SJSA1 (cell line): ENCODE data around the gene TP53BP1. TPM values are rescaled to one million over a fixed set of nuclear protein-coding genes. Genes with fewer than 3 reads are reported as not detected.
A peak's percentile ranks its signal among the peaks of the same experiment; 100 is the strongest.
"Not testable (repeated sequence)": the region's sequence is repeated elsewhere in the genome, so short reads cannot be mapped to it uniquely, and the experiment has no call there.

Experiments
- DNase-seq, 2 experiments: peaks; one replicate each; pipeline ENCODE4 v3.0.0-alpha.2; 2015 to 2020; ENCODE audit warnings: low spot score in 2 of 2, low read depth in 1 of 2
- H3K27ac ChIP-seq: fragments of 250-450 bp; sonication (Bioruptor Pico); 2 replicates; pipeline ENCODE4 v1.5.1; 2020; ENCODE audit warnings: mild to moderate bottlenecking, moderate library complexity
- H3K27me3 ChIP-seq: fragments of 250-450 bp; sonication (Bioruptor Pico); replicated peaks from 2 replicates; pipeline ENCODE4 v1.5.1; 2020; ENCODE audit warnings: mild to moderate bottlenecking, moderate library complexity
- H3K36me3 ChIP-seq: fragments of 250-450 bp; sonication (Bioruptor Pico); 2 replicates; pipeline ENCODE4 v1.5.1; 2020; ENCODE audit warnings: mild to moderate bottlenecking
- H3K4me1 ChIP-seq: fragments of 250-450 bp; sonication (Bioruptor Pico); replicated peaks from 2 replicates; pipeline ENCODE4 v1.6.1; 2021; ENCODE audit warnings: mild to moderate bottlenecking
- H3K4me3 ChIP-seq: fragments of 250-450 bp; sonication (Bioruptor Pico); 2 replicates; pipeline ENCODE4 v1.5.1; 2020; ENCODE audit warnings: mild to moderate bottlenecking
- H3K9me3 ChIP-seq: fragments of 250-450 bp; sonication (Bioruptor Pico); replicated peaks from 2 replicates; pipeline ENCODE4 v1.5.1; 2020; ENCODE audit warnings: mild to moderate bottlenecking
- total RNA-seq: library from RNA; depleted of rRNA; stranded (reverse); fragments of >200 nt; shearing (Covaris generic); gene quantifications from 2 replicates; pipeline ENCODE4 v1.2.3, GENCODE V29; 2014

The TP53BP1 gene
- total RNA-seq, 1 experiment from 2014 or later, result 31.2 TPM

DNA sequence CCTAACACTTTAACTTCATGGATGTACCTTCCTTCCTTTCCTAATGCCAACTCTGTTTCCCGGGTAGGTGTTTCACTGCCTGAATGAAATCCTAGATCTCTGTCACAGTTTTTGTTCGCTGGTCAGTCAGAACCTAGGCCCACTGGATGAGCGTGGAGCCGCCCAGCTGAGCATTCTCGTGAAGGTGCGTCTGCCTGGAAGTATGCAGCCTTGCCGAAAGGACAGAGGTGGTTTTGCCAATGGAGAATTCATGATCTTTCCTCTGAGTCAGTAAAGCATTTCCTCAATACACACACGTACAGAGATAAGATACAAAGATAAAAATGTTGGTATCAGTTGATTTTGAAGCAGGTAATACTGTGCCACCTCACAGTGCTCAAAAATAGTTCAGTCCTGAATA, 89.3 kb downstream of the TP53BP1 start:
- Histone ChIP-seq H3K4me1 (no peaks in the 10 kb centered on the region), H3K27me3 (no peaks in the 10 kb centered on the region), H3K36me3 (peaks cover 88% of the 10 kb centered on the region), H3K27ac (no peak overlapping the region), H3K9me3 (no peaks in the 10 kb centered on the region), H3K4me3 (no peak overlapping the region)
- DNase-seq, result no peak

DNA sequence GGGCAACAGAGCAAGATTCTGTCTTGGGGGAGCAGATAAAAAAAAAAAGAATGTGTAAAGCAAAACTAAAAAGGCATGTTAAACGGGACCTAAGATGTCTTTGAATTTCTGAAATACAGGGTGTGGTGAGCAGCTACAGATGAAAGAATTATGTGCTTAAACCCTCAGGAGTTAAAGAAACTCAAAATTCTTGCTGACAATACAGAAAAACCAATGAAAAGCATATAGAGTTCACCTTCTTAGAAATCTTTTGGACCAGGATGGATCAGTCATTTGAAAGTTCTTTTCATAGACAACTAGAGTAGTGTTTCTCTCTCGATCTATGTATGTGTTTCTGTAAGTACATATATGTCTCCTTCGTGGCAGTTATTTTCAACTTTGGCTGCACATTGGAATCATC, 90.7 kb downstream of the TP53BP1 start:
- no peak overlapping the region for H3K27ac ChIP-seq
- no peak overlapping the region for H3K4me3 ChIP-seq
- no peaks in the 10 kb centered on the region for H3K27me3 ChIP-seq
- H3K4me1 ChIP-seq, result no peaks in the 10 kb centered on the region
- no peak for DNase-seq
- peaks cover 86% of the 10 kb centered on the region for H3K36me3 ChIP-seq
- H3K9me3 ChIP-seq, result no peaks in the 10 kb centered on the region

DNA sequence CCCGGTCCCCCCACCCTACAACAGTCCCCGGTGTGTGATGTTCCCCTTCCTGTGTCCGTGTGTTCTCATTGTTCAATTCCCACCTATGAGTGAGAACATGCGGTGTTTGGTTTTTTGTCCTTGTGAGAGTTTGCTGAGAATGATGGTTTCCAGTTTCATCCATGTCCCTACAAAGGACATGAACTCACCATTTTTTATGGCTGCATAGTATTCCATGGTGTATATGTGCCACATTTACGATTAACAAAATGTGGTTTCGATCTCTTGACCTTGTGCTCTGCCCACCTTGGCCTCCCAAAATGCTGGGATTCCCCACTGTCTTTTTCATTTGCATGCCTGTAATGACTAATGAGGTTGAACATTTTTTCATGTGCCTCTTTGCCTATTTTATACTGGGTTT, 99.4 kb downstream of the TP53BP1 start:
- not testable (repeated sequence) for H3K27me3 ChIP-seq, H3K4me1 ChIP-seq, H3K27ac ChIP-seq, H3K9me3 ChIP-seq, H3K4me3 ChIP-seq, DNase-seq
- peaks cover 42% of the 10 kb centered on the region for H3K36me3 ChIP-seq

DNA sequence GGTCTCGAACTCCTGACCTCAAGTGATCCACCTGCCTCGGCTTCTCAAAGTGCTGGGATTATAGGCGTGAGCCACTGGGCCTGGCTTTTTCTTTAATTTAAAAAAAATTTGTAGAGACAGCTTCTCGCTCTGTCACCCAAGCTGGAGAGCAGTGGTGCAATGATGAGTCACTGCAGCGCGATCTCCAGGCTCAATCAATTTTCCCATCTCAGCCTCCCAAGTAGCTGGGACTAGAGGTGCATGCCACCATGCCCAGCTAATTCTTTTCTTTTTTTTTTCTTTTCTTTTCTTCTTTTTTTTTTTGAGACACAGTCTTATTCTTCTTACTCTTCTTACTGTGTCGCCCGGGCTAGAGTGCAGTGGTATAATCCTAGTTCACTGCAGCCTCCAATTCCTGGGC, 102.2 kb downstream of the TP53BP1 start:
- no peak for DNase-seq
- Histone ChIP-seq H3K36me3 (peaks cover 37% of the 10 kb centered on the region), H3K27ac (no peak overlapping the region), H3K27me3 (no peaks in the 10 kb centered on the region), H3K4me1 (no peaks in the 10 kb centered on the region), H3K9me3 (no peaks in the 10 kb centered on the region), H3K4me3 (no peak overlapping the region)

DNA sequence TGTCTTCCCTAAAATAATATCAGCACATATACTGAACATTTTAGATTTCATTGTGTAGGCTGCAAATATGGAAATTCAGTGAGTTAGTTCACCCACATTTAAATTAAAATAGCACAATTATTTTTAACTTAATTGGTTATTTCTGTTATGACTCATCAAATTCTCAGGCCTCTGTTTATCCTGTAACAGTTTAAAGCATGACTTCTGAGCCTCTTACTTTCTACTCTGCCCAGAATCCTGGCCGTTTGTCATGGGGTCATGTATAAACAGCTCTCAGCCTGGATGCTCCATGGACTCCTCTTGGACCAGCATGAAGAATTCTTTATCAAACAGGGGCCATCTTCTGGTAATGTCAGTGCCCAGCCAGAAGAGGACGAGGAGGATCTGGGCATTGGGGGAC, 109.9 kb downstream of the TP53BP1 start:
- no peak for DNase-seq
- H3K36me3 ChIP-seq, result peaks cover 65% of the 10 kb centered on the region
- peaks cover 5% of the 10 kb centered on the region for H3K4me1 ChIP-seq
- H3K9me3 ChIP-seq, result no peaks in the 10 kb centered on the region
- no peaks in the 10 kb centered on the region for H3K27me3 ChIP-seq
- H3K27ac ChIP-seq, result no peak overlapping the region
- H3K4me3 ChIP-seq, result no peak overlapping the region

DNA sequence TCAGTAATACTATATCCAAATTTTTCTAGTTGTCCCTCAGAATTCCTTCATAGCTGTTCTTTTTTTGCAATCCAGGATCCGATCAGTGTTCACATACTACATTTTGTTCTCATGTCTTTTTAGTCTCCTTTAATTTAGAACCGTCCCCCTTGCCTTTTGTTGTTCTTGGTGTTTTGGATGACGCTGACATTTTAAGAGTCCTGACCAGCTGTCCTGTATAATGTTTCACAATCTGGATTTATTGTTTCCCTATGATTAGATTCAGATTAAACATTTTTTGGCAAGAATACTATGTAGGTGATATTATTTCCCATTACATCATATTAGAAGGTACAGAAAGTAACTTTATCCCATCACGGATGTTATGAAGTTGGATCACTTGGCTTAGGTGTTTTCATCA, 110.6 kb downstream of the TP53BP1 start:
- no peaks in the 10 kb centered on the region for H3K9me3 ChIP-seq
- no peaks in the 10 kb centered on the region for H3K27me3 ChIP-seq
- no peak for DNase-seq
- H3K4me3 ChIP-seq, result no peak overlapping the region
- H3K27ac ChIP-seq, result no peak overlapping the region
- peaks cover 63% of the 10 kb centered on the region for H3K36me3 ChIP-seq
- peaks cover 5% of the 10 kb centered on the region for H3K4me1 ChIP-seq

DNA sequence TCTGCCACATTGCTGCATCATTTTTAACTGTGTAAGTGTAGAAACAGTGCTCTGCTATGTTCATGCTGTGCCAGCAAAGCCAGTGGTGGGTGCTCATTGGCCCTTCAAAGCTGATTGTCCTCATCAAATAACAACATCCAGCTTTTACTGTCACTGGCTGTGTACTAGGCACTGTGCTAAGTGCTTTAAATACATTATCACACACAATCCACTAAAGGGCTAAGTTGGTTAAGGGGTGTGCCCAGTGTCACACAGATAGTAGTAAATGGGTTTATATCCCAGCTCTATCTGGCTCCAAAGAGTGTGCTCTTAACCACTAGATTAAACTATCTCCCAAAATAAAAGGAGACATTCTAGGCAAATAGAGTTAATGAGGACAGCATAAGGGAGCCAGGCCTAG, 114.4 kb downstream of the TP53BP1 start:
- DNase-seq, result no peak
- Histone ChIP-seq H3K36me3 (peaks cover 44% of the 10 kb centered on the region), H3K9me3 (no peaks in the 10 kb centered on the region)

DNA sequence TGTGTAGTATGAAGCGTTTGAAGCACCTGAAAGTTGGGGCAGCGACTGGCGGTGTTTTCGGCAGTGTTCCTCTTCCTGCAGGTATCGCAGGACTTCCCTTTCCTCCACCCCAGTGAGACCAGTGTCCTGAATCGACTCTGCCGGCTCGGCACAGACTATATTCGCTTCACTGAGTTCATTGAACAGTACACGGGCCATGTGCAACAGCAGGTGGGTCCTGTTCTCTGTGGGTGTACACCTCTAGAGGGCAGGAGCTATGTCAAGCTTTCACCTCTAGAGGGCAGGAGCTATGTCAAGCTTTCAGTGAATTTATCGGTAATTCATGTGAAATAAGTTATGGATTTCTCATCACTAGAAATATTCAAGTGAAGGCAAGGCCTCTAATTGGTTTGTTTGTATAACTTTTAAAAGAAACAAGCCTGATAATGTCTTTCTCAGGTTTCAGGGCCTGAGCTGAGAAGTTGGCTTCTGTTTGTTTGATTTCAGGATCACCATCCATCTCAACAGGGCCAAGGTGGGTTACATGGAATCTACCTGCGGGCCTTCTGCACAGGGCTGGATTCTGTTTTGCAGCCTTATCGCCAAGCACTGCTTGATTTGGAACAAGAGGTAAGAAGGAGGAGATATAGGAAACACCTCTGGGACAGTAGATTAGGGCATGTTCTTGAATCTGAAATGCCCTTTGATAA, 116.8 kb downstream of the TP53BP1 start:
- peaks cover 9% of the 10 kb centered on the region for H3K4me1 ChIP-seq
- H3K36me3 ChIP-seq, result peaks cover 35% of the 10 kb centered on the region
- H3K4me3 ChIP-seq, result no peak overlapping the region
- no peaks in the 10 kb centered on the region for H3K9me3 ChIP-seq
- no peaks in the 10 kb centered on the region for H3K27me3 ChIP-seq
- DNase-seq, result peak in 1 of 2 experiments; percentile 10
- H3K27ac ChIP-seq, result no peak overlapping the region

More for the DNA sequence above, 114.4 kb downstream of the TP53BP1 start:
- Histone ChIP-seq H3K27me3 (no peaks in the 10 kb centered on the region), H3K27ac (no peak overlapping the region), H3K4me3 (no peak overlapping the region), H3K4me1 (peaks cover 5% of the 10 kb centered on the region)

DNA sequence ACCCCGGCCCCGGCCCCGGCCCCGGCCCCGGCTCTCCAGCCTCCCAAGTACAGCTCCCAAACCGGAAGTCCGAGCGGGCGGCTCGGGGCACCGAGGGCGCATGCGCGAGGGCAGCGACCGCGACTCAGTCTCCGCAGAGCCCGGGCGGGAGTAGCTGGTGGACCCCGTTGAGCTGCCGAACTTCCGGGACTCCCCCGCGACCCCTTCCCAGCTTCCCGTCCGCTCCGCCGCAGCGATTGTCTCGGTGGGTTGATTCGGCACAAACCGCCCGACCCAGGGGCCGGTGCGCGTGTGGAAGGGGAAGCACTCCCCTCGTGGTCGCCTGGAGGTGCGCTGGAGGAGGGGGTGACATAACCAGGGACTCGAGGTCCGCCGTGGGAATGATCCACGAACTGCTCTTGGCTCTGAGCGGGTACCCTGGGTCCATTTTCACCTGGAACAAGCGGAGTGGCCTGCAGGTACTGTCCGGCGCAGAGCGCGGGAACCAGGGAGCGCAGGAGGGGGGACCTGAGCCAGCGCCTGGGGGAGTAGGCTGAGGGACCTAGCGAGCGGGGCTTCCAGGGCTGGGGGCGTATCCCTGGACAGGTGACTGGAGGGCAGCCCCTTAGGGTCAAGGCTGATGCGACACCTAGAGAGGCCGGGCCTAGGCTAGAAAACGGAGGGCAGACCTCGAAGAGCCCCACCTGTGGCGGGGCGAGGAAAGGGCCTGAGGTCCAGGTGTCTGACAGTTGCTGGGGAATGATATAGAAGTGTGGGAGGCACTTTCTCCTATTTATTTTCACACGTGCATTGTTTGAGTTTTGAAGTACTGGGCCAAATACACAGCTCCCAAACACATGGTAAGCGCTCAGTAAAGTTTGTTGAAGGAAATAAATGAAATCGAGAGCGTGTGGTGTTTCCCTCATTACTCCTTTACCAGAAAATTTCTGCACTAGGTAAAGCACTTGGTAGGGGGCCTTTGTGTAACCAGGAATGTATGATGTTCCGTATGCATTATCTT, 121.7 kb downstream of the TP53BP1 start, which contains the start of the genes TUBGCP4 and ZSCAN29:
TUBGCP4 (plus strand) TSS at position 127 of the 1,000 bp plus-strand sequence; CDS start at position 381, 254 bp downstream.
ZSCAN29 (minus strand) TSS at position 69 of the 1,000 bp plus-strand sequence. CDS start 1,130 bp downstream, outside the sequence.
- peaks cover 37% of the 10 kb centered on the region for H3K36me3 ChIP-seq
- H3K27ac ChIP-seq, result peak within 1 kb of the TSS; percentile 54
- H3K27me3 ChIP-seq, result no peaks in the 10 kb centered on the region
- peaks cover 20% of the 10 kb centered on the region for H3K4me1 ChIP-seq
- peak; percentile 85 to 88 for DNase-seq
- peak within 1 kb of the TSS; percentile 72 for H3K4me3 ChIP-seq
- no peaks in the 10 kb centered on the region for H3K9me3 ChIP-seq

DNA sequence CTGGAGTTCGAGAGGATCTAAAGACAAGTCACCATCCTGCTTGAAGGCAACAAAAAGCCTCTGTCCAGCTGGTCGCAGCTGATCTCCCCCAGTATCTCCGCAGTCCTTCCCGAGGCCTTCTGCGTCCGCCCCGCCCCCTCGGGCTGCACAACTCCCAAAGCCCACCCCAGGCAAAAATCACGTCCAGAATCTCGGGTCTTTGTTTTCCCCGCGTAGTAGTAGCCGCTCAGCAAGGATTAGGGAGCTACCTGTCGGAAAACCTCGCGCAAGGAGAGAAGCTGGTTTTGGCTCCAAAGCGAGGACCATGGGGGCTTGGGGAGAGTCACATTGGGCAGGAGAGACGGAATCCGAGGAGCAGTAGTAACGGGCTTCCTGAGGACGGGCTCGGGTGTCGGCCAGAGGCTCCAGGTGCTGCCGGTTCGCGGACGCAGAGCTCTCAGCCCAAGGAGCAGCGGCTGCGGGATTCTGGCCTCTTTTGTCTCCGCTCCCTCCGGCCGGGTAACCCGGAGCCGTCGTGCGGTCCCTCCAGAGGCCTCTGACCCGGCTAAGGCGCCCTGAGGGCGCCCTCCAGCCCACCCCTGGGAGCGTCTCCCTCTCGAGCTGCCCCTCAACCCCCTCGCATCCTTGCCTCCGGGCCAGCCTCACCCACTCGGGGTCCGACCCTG, 122.5 kb downstream of the TP53BP1 start:
- no peaks in the 10 kb centered on the region for H3K9me3 ChIP-seq
- peaks cover 43% of the 10 kb centered on the region for H3K36me3 ChIP-seq
- H3K27ac ChIP-seq, result peak overlapping the region; percentile 54
- peaks cover 20% of the 10 kb centered on the region for H3K4me1 ChIP-seq
- H3K27me3 ChIP-seq, result no peaks in the 10 kb centered on the region
- peak overlapping the region; percentile 72 for H3K4me3 ChIP-seq
- peak in 1 of 2 experiments; percentile 48 for DNase-seq

DNA sequence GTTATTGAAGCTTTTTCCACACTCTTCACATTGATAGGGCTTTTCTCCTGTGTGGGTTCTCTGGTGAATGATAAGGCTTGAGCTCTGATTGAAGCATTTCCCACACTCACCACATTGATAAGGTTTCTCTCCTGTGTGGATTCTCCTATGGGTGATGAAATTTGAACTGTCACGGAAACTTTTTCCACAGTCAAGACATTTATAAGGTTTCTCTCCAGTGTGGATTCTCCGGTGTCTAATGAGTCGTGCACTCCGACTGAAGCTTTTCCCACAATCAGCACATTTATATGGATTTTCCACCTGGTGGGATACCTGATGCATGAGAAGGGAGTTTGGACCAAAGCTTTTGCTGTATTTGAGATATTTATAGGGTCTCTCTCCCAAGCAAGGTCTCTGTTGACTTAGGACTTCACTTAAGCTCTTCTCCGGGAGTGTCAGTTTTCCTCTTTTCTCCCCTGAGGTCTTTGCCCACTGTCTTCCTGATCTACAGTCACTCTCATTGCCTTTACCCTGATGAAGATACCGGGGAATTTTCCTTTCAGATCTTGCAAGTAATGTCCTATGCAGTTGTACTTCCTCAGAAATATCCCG, 131.5 kb downstream of the TP53BP1 start:
- no peak overlapping the region for H3K27ac ChIP-seq
- no peak overlapping the region for H3K4me3 ChIP-seq
- peak in 1 of 2 experiments; percentile 13 for DNase-seq
- H3K4me1 ChIP-seq, result no peaks in the 10 kb centered on the region
- H3K36me3 ChIP-seq, result peaks cover 90% of the 10 kb centered on the region
- no peaks in the 10 kb centered on the region for H3K27me3 ChIP-seq
- peaks cover 39% of the 10 kb centered on the region for H3K9me3 ChIP-seq

DNA sequence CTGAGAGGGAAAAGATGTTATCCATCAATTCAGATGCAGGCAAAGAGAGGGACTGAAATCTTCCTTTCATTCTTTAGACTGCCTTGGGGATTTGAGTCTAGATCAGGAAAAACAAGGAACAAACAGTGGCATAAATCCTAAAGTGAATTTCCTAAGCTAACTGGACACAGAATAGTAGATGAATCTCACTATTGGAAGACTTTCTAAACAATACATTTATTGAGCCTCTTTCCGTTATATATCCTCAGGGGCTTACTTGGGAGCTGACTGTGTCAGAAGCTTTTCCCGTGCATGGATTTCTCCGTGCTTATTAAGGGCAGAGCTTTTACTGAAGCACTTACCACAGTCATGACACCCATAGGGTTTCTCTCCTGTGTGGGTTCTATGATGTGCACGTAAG, 132.1 kb downstream of the TP53BP1 start:
- peaks cover 90% of the 10 kb centered on the region for H3K36me3 ChIP-seq
- H3K27me3 ChIP-seq, result no peaks in the 10 kb centered on the region
- H3K9me3 ChIP-seq, result peaks cover 39% of the 10 kb centered on the region

More for the DNA sequence above, 132.1 kb downstream of the TP53BP1 start:
- Histone ChIP-seq H3K4me3 (no peak overlapping the region), H3K4me1 (no peaks in the 10 kb centered on the region), H3K27ac (no peak overlapping the region)
- DNase-seq, result no peak
